Neuronal stem cell (in vitro differentiated cells): ENCODE data around the gene SUGCT.

Experiments used
- DNase-seq: peaks from one replicate; pipeline ENCODE4 v3.0.0-alpha.2; 2013; ENCODE audit warnings: low spot score
- H2AFZ ChIP-seq: one replicate; pipeline ENCODE4 v1.6.1; 2013; ENCODE audit warnings: mild to moderate bottlenecking, low read length, inconsistent platforms
- H2AK5ac ChIP-seq: 2 replicates; pipeline ENCODE4 v1.6.1; 2013; ENCODE audit warnings: low read depth, mild to moderate bottlenecking, inconsistent platforms, low read length, moderate library complexity, mixed read lengths
- H2BK120ac ChIP-seq: 2 replicates; pipeline ENCODE4 v1.6.1; 2013; ENCODE audit warnings: low read depth, mild to moderate bottlenecking, inconsistent platforms, low read length, moderate library complexity, mixed read lengths
- H2BK12ac ChIP-seq: one replicate; pipeline ENCODE4 v1.6.1; 2013; ENCODE audit warnings: low read length, inconsistent platforms
- H2BK15ac ChIP-seq: 2 replicates; pipeline ENCODE4 v1.6.1; 2013; ENCODE audit warnings: mild to moderate bottlenecking, low read length, inconsistent platforms, mixed read lengths
- H2BK5ac ChIP-seq: one replicate; pipeline ENCODE4 v1.6.1; 2013; ENCODE audit warnings: inconsistent platforms, mild to moderate bottlenecking, low read length, moderate library complexity
- H3K14ac ChIP-seq: one replicate; pipeline ENCODE4 v1.6.1; 2013; ENCODE audit warnings: low read length, inconsistent platforms
- H3K18ac ChIP-seq: 2 replicates; pipeline ENCODE4 v1.6.1; 2013; ENCODE audit warnings: low read length, inconsistent platforms
- H3K23ac ChIP-seq: 2 replicates; pipeline ENCODE4 v1.6.1; 2013; ENCODE audit warnings: low read depth, mild to moderate bottlenecking, mixed read lengths, low read length, inconsistent platforms; ENCODE audit not compliant: poor library complexity
- H3K27ac ChIP-seq: replicated peaks from 3 replicates; pipeline ENCODE4 v1.5.1; 2013; ENCODE audit warnings: low read length, inconsistent platforms
- H3K27me3 ChIP-seq, 3 experiments: 2 replicates each; pipeline ENCODE4 v1.6.1; 2013; ENCODE audit warnings: low read length in 3 of 3, mild to moderate bottlenecking in 2 of 3, inconsistent platforms in 1 of 3, low read depth in 1 of 3, mixed read lengths in 1 of 3, moderate library complexity in 1 of 3; ENCODE audit not compliant: control insufficient read depth in 3 of 3, insufficient read depth in 3 of 3
- H3K36me3 ChIP-seq, 2 donors: replicated peaks in 1 of 2; 2 replicates each; pipeline ENCODE4 v1.6.1; 2013; ENCODE audit warnings: low read length in 2 of 2; ENCODE audit not compliant: control insufficient read depth in 2 of 2, insufficient read depth in 2 of 2
- H3K4ac ChIP-seq: 2 replicates; pipeline ENCODE4 v1.6.1; 2013; ENCODE audit warnings: inconsistent platforms, mild to moderate bottlenecking, low read length, moderate library complexity
- H3K4me1 ChIP-seq, 2 donors: 1 replicate in 1 of 2; 2 replicates in 1 of 2; pipeline ENCODE4 v1.6.1; 2013; ENCODE audit warnings: low read length in 2 of 2, low read depth in 1 of 2; ENCODE audit not compliant: control insufficient read depth in 2 of 2, insufficient read depth in 1 of 2
- H3K4me2 ChIP-seq: one replicate; pipeline ENCODE4 v1.6.1; 2013; ENCODE audit warnings: mild to moderate bottlenecking, low read length, inconsistent platforms; ENCODE audit not compliant: insufficient read depth, poor library complexity, severe bottlenecking
- H3K4me3 ChIP-seq, 2 donors: 2 replicates each; pipeline ENCODE4 v1.5.1; 2013; ENCODE audit warnings: low read length in 2 of 2, mild to moderate bottlenecking in 2 of 2, inconsistent platforms in 1 of 2, moderate library complexity in 1 of 2
- H3K79me1 ChIP-seq: one replicate; pipeline ENCODE4 v1.6.1; 2013; ENCODE audit warnings: low read depth, mild to moderate bottlenecking, inconsistent platforms, low read length, moderate library complexity
- H3K9ac ChIP-seq: one replicate; pipeline ENCODE4 v1.6.1; 2013; ENCODE audit warnings: mild to moderate bottlenecking, low read depth, low read length, inconsistent platforms; ENCODE audit not compliant: poor library complexity
- H3K9me3 ChIP-seq, 2 donors: replicated peaks in 1 of 2; 2 replicates each; pipeline versions ENCODE3 to v1.6.1; 2013; ENCODE audit warnings: low read length in 2 of 2, mild to moderate bottlenecking in 2 of 2, inconsistent platforms in 1 of 2, low read depth in 1 of 2, mixed read lengths in 1 of 2, moderate library complexity in 1 of 2; ENCODE audit not compliant: control insufficient read depth in 2 of 2, insufficient read depth in 1 of 2
- H4K8ac ChIP-seq: one replicate; pipeline ENCODE4 v1.6.1; 2013; ENCODE audit warnings: low read depth, mild to moderate bottlenecking, inconsistent platforms, low read length, moderate library complexity
- H4K91ac ChIP-seq: one replicate; pipeline ENCODE4 v1.6.1; 2013; ENCODE audit warnings: low read length, low read depth, mild to moderate bottlenecking, inconsistent platforms; ENCODE audit not compliant: poor library complexity
- WGBS, 2 donors: extraction: QIAGEN DNeasy Blood & Tissue Kit; methylation state at CpG; one replicate each; pipeline ENCODE4 v1.1.7; 2013; ENCODE audit warnings: missing lambda C conversion rate in 2 of 2, mixed read lengths in 1 of 2; ENCODE audit not compliant: insufficient read length in 2 of 2, insufficient replicate concordance in 1 of 2; ENCODE audit errors: extremely low coverage in 2 of 2; 5-methylcytosine and 5-hydroxymethylcytosine counted together

Gene SUGCT

DNA sequence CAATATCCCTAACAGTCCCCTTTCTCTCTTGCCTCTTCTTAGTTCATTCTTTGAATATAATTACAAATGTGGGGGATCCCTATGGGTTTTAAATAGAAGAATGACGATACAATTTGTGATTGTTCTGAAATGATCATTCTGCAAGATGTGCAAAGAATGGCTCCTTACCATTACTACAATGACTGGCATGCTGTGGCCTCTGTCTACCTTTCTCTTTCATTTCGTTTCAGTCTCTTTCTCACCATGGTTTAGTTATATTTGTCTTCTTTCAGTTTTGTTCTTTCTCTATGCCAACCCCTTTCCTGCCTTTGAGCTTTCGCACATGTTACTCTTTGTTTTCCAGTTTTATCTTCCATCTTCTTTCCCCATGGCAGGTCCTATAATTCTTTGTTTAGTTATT lies 176.5 kb downstream of the SUGCT start:
- Histone ChIP-seq H3K4ac (no peak overlapping the region), H3K14ac (no peak overlapping the region), H2BK120ac (no peak overlapping the region), H3K9me3 (no peaks in the 10 kb centered on the region), H3K9ac (no peak overlapping the region), H4K8ac (no peak overlapping the region), H2BK12ac (no peak overlapping the region), H3K79me1 (no peaks in the 10 kb centered on the region), H2AFZ (no peak overlapping the region), H4K91ac (no peak overlapping the region), H3K27me3 (no peaks in the 10 kb centered on the region), H3K4me3 (no peak overlapping the region), H3K4me1 (no peaks in the 10 kb centered on the region), H3K4me2 (no peak overlapping the region), H3K23ac (no peak overlapping the region), H3K18ac (no peak overlapping the region), H3K27ac (no peak overlapping the region), H2BK5ac (no peak overlapping the region), H2BK15ac (no peak overlapping the region), H2AK5ac (no peak overlapping the region), H3K36me3 (no peaks in the 10 kb centered on the region)
- WGBS, 2 donors: no CpG with 5 or more reads among the region's 3 CpGs
- DNase-seq: no peak

DNA sequence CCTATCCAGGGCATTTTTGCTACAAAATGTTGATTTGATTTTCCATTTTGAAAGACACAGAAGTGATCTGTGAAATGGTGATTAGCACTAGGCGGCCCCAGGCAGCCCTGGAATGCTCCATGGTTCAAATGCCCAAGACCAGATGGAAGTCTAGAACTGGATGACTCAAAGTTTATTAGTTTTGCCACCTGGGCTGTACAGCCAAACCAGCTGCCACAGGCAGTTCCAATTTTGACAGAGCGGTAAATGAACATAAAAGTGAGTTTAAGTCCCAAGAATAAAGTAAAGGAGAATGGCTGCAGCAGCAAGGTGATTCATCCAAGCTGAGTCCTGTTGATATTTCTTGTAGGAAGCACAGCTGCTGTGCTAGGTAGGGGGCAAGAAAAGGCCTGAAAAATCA lies 180.5 kb downstream of the SUGCT start:
- Histone ChIP-seq H4K91ac (no peak overlapping the region), H2BK15ac (no peak overlapping the region), H2BK120ac (no peak overlapping the region), H3K9ac (no peak overlapping the region), H3K4me2 (no peak overlapping the region), H3K23ac (no peak overlapping the region), H3K79me1 (no peaks in the 10 kb centered on the region), H3K4ac (no peak overlapping the region), H3K27ac (no peak overlapping the region), H3K4me3 (no peak overlapping the region), H2BK5ac (no peak overlapping the region), H3K14ac (no peak overlapping the region), H2AK5ac (no peak overlapping the region), H3K27me3 (no peaks in the 10 kb centered on the region), H2BK12ac (no peak overlapping the region), H4K8ac (no peak overlapping the region), H3K18ac (no peak overlapping the region), H2AFZ (no peak overlapping the region), H3K4me1 (no peaks in the 10 kb centered on the region), H3K9me3 (no peaks in the 10 kb centered on the region), H3K36me3 (no peaks in the 10 kb centered on the region)
- DNase-seq: no peak
- no CpG with 5 or more reads among the region's 2 CpGs for WGBS, 2 donors

DNA sequence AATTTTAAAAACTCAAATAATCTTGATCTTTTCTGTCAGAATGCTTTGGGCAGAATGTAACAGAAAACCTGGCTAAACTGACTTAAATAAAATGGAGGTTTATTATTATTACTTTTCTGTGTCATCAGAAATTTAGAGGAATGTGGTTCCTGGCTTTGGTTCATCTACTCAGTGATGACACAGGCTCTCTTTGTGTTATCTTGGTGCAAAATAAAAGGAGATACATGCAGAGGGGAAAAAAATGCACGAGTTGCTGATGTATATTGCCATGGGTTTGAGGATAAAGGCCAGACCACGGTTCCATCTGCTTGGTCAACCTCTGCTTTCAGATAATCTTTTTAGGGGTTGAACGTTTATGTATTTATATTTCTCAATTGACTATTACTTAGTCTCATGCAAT lies 181.4 kb downstream of the SUGCT start:
- no peak overlapping the region for H2BK120ac ChIP-seq
- H2AK5ac ChIP-seq: no peak overlapping the region
- no peak overlapping the region for H2BK5ac ChIP-seq
- no peak overlapping the region for H4K91ac ChIP-seq
- no peaks in the 10 kb centered on the region for H3K9me3 ChIP-seq
- H3K4ac ChIP-seq: no peak overlapping the region
- no peak overlapping the region for H3K18ac ChIP-seq
- H3K27ac ChIP-seq: no peak overlapping the region
- no peaks in the 10 kb centered on the region for H3K27me3 ChIP-seq
- H3K4me1 ChIP-seq: no peaks in the 10 kb centered on the region
- H3K14ac ChIP-seq: no peak overlapping the region
- no peak overlapping the region for H4K8ac ChIP-seq
- no peak overlapping the region for H2BK12ac ChIP-seq
- H3K4me3 ChIP-seq: no peak overlapping the region
- no peak overlapping the region for H3K9ac ChIP-seq
- no peaks in the 10 kb centered on the region for H3K79me1 ChIP-seq
- no peak overlapping the region for H2BK15ac ChIP-seq
- no peaks in the 10 kb centered on the region for H3K36me3 ChIP-seq
- no peak for DNase-seq
- H3K4me2 ChIP-seq: no peak overlapping the region
- no CpG with 5 or more reads among the region's 3 CpGs for WGBS, 2 donors
- no peak overlapping the region for H2AFZ ChIP-seq
- no peak overlapping the region for H3K23ac ChIP-seq

DNA sequence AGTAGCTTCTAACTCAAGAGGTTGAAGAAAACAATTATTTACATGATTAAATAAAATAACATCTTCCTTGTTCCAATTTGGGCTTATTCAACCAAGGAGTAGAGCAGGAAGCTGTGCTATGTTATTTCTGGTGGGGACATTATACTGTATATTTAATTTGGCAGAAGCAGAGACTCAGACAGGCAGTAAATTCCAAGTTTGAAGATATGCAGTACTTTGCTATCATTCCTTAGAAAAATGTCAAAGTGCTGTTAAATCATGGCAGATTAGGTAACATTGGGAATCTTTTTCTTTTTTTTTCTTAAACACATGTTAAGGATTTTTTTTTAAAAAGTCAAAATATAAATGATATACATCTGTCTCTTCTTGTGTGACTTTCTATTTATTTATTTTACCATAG lies 190.1 kb downstream of the SUGCT start:
- Histone ChIP-seq H2BK15ac (no peak overlapping the region), H3K9me3 (no peaks in the 10 kb centered on the region), H3K9ac (no peak overlapping the region), H4K91ac (no peak overlapping the region), H3K23ac (no peak overlapping the region), H3K27me3 (no peaks in the 10 kb centered on the region), H3K4me3 (no peak overlapping the region), H4K8ac (no peak overlapping the region), H3K14ac (no peak overlapping the region), H3K18ac (no peak overlapping the region), H2BK5ac (no peak overlapping the region), H3K36me3 (no peaks in the 10 kb centered on the region), H2BK12ac (no peak overlapping the region), H2AK5ac (no peak overlapping the region), H3K4ac (no peak overlapping the region), H2BK120ac (no peak overlapping the region), H3K27ac (no peak overlapping the region), H3K4me1 (no peaks in the 10 kb centered on the region), H2AFZ (no peak overlapping the region), H3K4me2 (no peak overlapping the region), H3K79me1 (no peaks in the 10 kb centered on the region)
- DNase-seq: no peak
